K562 (cell line): Measurements from ENCODE around the gene PPP1CC. TPM values are rescaled to one million over a fixed set of nuclear protein-coding genes. Genes with fewer than 3 reads are reported as not detected.
A peak's percentile ranks its signal among the peaks of the same experiment; 100 is the strongest.

ENCODE experiments used
- ATAC-seq: fragments of 200-7000 bp; cut with Tn5 transposase; 3 replicates; pipeline ENCODE4 v1.9.1; 2020; ENCODE audit warnings: moderate library complexity
- BruUV-seq: library from RNA; stranded (reverse); fragments of 400-500 nt; replicated peaks from 2 replicates; lab custom pipeline; 2021; lab: Mats Ljungman, UMichigan
- CTCF ChIA-PET: fragments of 300-600 bp; formaldehyde crosslinking; extraction: SDS; loops from one replicate; lab custom pipeline; 2021; ENCODE audit warnings: low intra/inter-chr PET ratio; lab: Yijun Ruan, JAX
- POLR2A ChIA-PET: fragments of 300-600, 350-650 bp; sonication (Branson Sonifier 250); formaldehyde crosslinking; extraction: SDS; loops from one replicate; lab custom pipeline; 2021; ENCODE audit warnings: antibody characterized with exemption, inconsistent platforms; lab: Yijun Ruan, JAX
- DNase-seq, 4 experiments: peaks; one replicate each; pipeline versions ENCODE4 v3.0.0 to v3.0.0-alpha.2; 2011 to 2018; ENCODE audit warnings: low spot score in 3 of 4, mixed read lengths in 3 of 4; ENCODE audit errors: extremely low read depth in 1 of 4
- FAIRE-seq: peaks from 2 replicates; lab custom pipeline; 2011; peaks lifted over from hg19 to GRCh38; lab: Jason Lieb, UNC
- H2AFZ ChIP-seq: 2 replicates; pipeline ENCODE4 v1.6.0; 2011; ENCODE audit warnings: low read depth, low read length, control low read depth, inconsistent platforms
- H3K27ac ChIP-seq: fragments of 200-600 bp; 3 replicates; pipeline ENCODE4 v1.8.0; 2011; ENCODE audit warnings: low read depth, mild to moderate bottlenecking, control low read depth, inconsistent platforms, low read length, moderate library complexity, mixed read lengths; ENCODE audit errors: extremely low read depth
- H3K27me3 ChIP-seq, 2 experiments: fragments of 300-600 bp in 1 of 2; 2 replicates in 1 of 2; 3 replicates in 1 of 2; pipeline versions ENCODE4 v1.6.0 to v1.8.0; 2011; ENCODE audit warnings: inconsistent platforms in 2 of 2, low read length in 2 of 2, mild to moderate bottlenecking in 1 of 2, mixed read lengths in 1 of 2, moderate library complexity in 1 of 2; ENCODE audit not compliant: control insufficient read depth in 2 of 2, insufficient read depth in 2 of 2
- H3K36me3 ChIP-seq: fragments of 300-600 bp; 3 replicates; pipeline ENCODE4 v1.8.0; 2011; ENCODE audit warnings: mild to moderate bottlenecking, low read length, inconsistent platforms; ENCODE audit not compliant: control insufficient read depth, insufficient read depth
- H3K4me1 ChIP-seq, 2 experiments: fragments of 200-600 bp in 1 of 2; replicated peaks in 1 of 2; 2 replicates in 1 of 2; 3 replicates in 1 of 2; pipeline versions ENCODE4 v1.5.1 to v1.8.0; 2011; ENCODE audit warnings: inconsistent platforms in 2 of 2, low read length in 2 of 2, mild to moderate bottlenecking in 1 of 2, mixed read lengths in 1 of 2, moderate library complexity in 1 of 2; ENCODE audit not compliant: control insufficient read depth in 2 of 2, insufficient read depth in 2 of 2
- H3K4me2 ChIP-seq: 2 replicates; pipeline ENCODE4 v1.6.1; 2011; ENCODE audit warnings: low read length, control low read depth, inconsistent platforms, mixed read lengths; ENCODE audit not compliant: insufficient read depth
- H3K4me3 ChIP-seq: fragments of 200-600 bp; sonication (generic), shearing (Covaris generic); 2 replicates; pipeline ENCODE4 v1.5.1; 2016; ENCODE audit warnings: control low read depth, inconsistent platforms
- H3K79me2 ChIP-seq: fragments of 200-600 bp; 3 replicates; pipeline ENCODE4 v1.8.0; 2011; ENCODE audit warnings: low read length, inconsistent platforms; ENCODE audit not compliant: control insufficient read depth, insufficient read depth
- H3K9ac ChIP-seq, 2 experiments: 2 replicates each; pipeline versions ENCODE4 v1.6.0 to v1.6.1; 2011; ENCODE audit warnings: low read depth in 2 of 2, low read length in 2 of 2, control low read depth in 1 of 2, inconsistent platforms in 1 of 2, mild to moderate bottlenecking in 1 of 2, mixed read lengths in 1 of 2; ENCODE audit not compliant: insufficient read depth in 1 of 2
- H3K9me1 ChIP-seq: one replicate; pipeline ENCODE4 v1.6.0; 2011; ENCODE audit warnings: inconsistent platforms, mild to moderate bottlenecking, low read length, moderate library complexity; ENCODE audit not compliant: control insufficient read depth, insufficient read depth
- H3K9me3 ChIP-seq: replicated peaks from 2 replicates; pipeline ENCODE4 v1.5.1; 2011; ENCODE audit warnings: low read depth, low read length, inconsistent platforms; ENCODE audit not compliant: control insufficient read depth, insufficient read depth
- H4K20me1 ChIP-seq: replicated peaks from 2 replicates; pipeline ENCODE4 v1.6.1; 2011; ENCODE audit warnings: low read length, inconsistent platforms, mixed read lengths; ENCODE audit not compliant: control insufficient read depth, insufficient read depth
- COPS2 ChIP-seq: fragments of 450-650 bp; conservative IDR thresholded peaks from 2 replicates; pipeline ENCODE4 v1.6.1; 2016; ENCODE audit warnings: mild to moderate bottlenecking, moderate library complexity
- DDX20 ChIP-seq: fragments of 450-650 bp; IDR thresholded peaks from 2 replicates; pipeline ENCODE4 v1.6.1; 2016; ENCODE audit warnings: missing genetic modification characterization, low read depth, mild to moderate bottlenecking, missing compliant biosample characterization, moderate library complexity
- ELF4 ChIP-seq: fragments of 450-650 bp; formaldehyde crosslinking; IDR thresholded peaks from 2 replicates; pipeline ENCODE4 v1.4.0; 2022; ENCODE audit warnings: missing genetic modification characterization
- EWSR1 ChIP-seq: fragments of 450-650 bp; IDR thresholded peaks from 2 replicates; pipeline ENCODE4 v1.6.1; 2018; ENCODE audit warnings: borderline replicate concordance, mild to moderate bottlenecking, low read depth, moderate library complexity; ENCODE audit not compliant: partially characterized antibody
- FOXP4 ChIP-seq: sonication (generic); formaldehyde crosslinking; IDR thresholded peaks from 2 replicates; pipeline ENCODE4 v1.8.0; 2022; ENCODE audit warnings: mild to moderate bottlenecking, missing genetic modification reagents, borderline replicate concordance
- HNRNPL ChIP-seq: fragments of 200-400 bp; formaldehyde crosslinking; IDR thresholded peaks from 2 replicates; pipeline ENCODE4 v1.6.1; 2017; ENCODE audit warnings: low read depth, mild to moderate bottlenecking, low read length
- LARP7 ChIP-seq: fragments of 450-650 bp; IDR thresholded peaks from 2 replicates; pipeline ENCODE4 v1.6.1; 2016
- NRF1 ChIP-seq, 2 experiments: fragments of 450-650 bp; IDR thresholded peaks in 1 of 2; conservative IDR thresholded peaks in 1 of 2; 2 replicates each; pipeline ENCODE4 v1.6.1; 2014; ENCODE audit warnings: mild to moderate bottlenecking in 2 of 2
- PHB ChIP-seq: fragments of 250-450 bp; sonication (Bioruptor Pico); IDR thresholded peaks from 2 replicates; pipeline ENCODE4 v1.5.0; 2021
- POLR2H ChIP-seq: IDR thresholded peaks from 2 replicates; pipeline ENCODE4 v1.6.1; 2016; ENCODE audit warnings: missing genetic modification characterization, low read depth, mild to moderate bottlenecking, control low read depth, missing compliant biosample characterization, moderate library complexity
- RBM17 ChIP-seq: fragments of 200-400 bp; formaldehyde crosslinking; IDR thresholded peaks from 2 replicates; pipeline ENCODE4 v1.6.1; 2017; ENCODE audit warnings: low read depth, mild to moderate bottlenecking, low read length, borderline replicate concordance
- YY1 ChIP-seq, 3 experiments: IDR thresholded peaks; 2 replicates each; pipeline ENCODE4 v1.6.1; 2011; ENCODE audit warnings: low read length in 2 of 3, mild to moderate bottlenecking in 2 of 3, moderate library complexity in 2 of 3, borderline replicate concordance in 1 of 3, control low read depth in 1 of 3, low read depth in 1 of 3; ENCODE audit not compliant: insufficient read depth in 3 of 3, insufficient replicate concordance in 2 of 3, control insufficient read depth in 1 of 3, insufficient read length in 1 of 3; ENCODE audit errors: extremely low read depth in 1 of 3
- ZBTB17 ChIP-seq: fragments of 450-650 bp; formaldehyde crosslinking; IDR thresholded peaks from 2 replicates; pipeline ENCODE4 v1.4.0; 2020; ENCODE audit warnings: mild to moderate bottlenecking
- ZC3H4 ChIP-seq: sonication (generic); formaldehyde crosslinking; IDR thresholded peaks from 2 replicates; pipeline ENCODE4 v1.9.0; 2021; ENCODE audit warnings: missing genetic modification reagents, borderline replicate concordance
- ZNF316 ChIP-seq: fragments of 450-650 bp; IDR thresholded peaks from 2 replicates; pipeline ENCODE4 v1.6.1; 2016
- WGBS: fragments of 100-300 bp; shearing (Covaris generic); methylation state at CpG from one replicate; pipeline ENCODE4 v1.1.6; 2016; ENCODE audit warnings: low coverage, mixed read lengths; ENCODE audit not compliant: insufficient coverage; ENCODE audit errors: missing lambda C conversion rate; 5-methylcytosine and 5-hydroxymethylcytosine counted together
- in situ Hi-C: fragments of 300-500 bp; cut with MboI; formaldehyde crosslinking; loops from 4 replicates; pipeline ENCODE4 v1.15.0; 2018; ENCODE audit warnings: inconsistent platforms, mixed read lengths
- intact Hi-C: fragments of 100-400 bp; cut with micrococcal nuclease; formaldehyde crosslinking; loops from 2 replicates; pipeline ENCODE4 v1.14.2; 2022
- polyA plus RNA-seq, 8 experiments: library from polyadenylated mRNA; depleted of rRNA in 4 of 8; stranded (reverse) in 5 of 8; unstranded in 3 of 8; fragments of >200 nt; fragmentation: Nextera tagmentation in 2 of 8; fragmentation: Illumina TruSeq in 1 of 8; extraction: Ambion mirVana in 2 of 8; extraction: Trizol in 1 of 8; gene quantifications; 2 replicates each; pipeline versions ENCODE4 v1.2.1 to v1.2.3, GENCODE V29; 2011 to 2014; ENCODE audit warnings: inconsistent platforms in 1 of 8, missing spikeins in 1 of 8
- total RNA-seq, 7 experiments: library from RNA; depleted of rRNA in 6 of 7; stranded (reverse); fragments of >200 nt in 6 of 7; fragmentation: Illumina TruSeq in 2 of 7; extraction: Trizol in 2 of 7; gene quantifications; 2 replicates each; pipeline versions ENCODE4 v1.2.1 to v1.2.3, GENCODE V29; 2011 to 2021; ENCODE audit warnings: low replicate concordance in 1 of 7

PPP1CC gene
- total and polyA plus RNA-seq, 9 of the 15 experiments (the other 6 are each of a cell fraction or from before 2014, with no cell fraction given), result 67.4 to 286 (median 195) TPM

GRCh38 chr12:110776410-110776809 lies 33.7 kb upstream of the PPP1CC start:
- WGBS, result 13% methylated on average over 4 of the region's 4 CpGs
- TF ChIP-seq YY1 (IDR thresholded peaks at IDR 0.05; ENCODE audit: borderline replicate concordance in 1 of 3, control insufficient read depth in 1 of 3, extremely low read depth in 1 of 3, insufficient read depth in 3 of 3, insufficient read length in 1 of 3, insufficient replicate concordance in 2 of 3, low read depth in 1 of 3, low read length in 2 of 3) (peak in 2 of 3 experiments; percentile 66 to 67), ZC3H4 (CRISPR knock-in tag) (no peak)
- CTCF ChIA-PET, result no interaction called here
- FAIRE-seq, result no peak
- H3K27ac ChIP-seq, result no peak overlapping the region
- H3K4me3 ChIP-seq, result no peak overlapping the region
- H3K79me2 ChIP-seq, result no peaks in the 10 kb centered on the region
- no peak for ATAC-seq
- H4K20me1 ChIP-seq, result no peaks in the 10 kb centered on the region
- H3K9ac ChIP-seq, result no peak overlapping the region
- DNase-seq, result no peak
- POLR2A ChIA-PET, result interaction anchor here (0.6 to 1.0 kb wide), 6 partner anchors 9 to 356 kb away, joined by 3 to 5 read pairs (median 3); no protein-coding TSS in a partner anchor
- in situ Hi-C loops (no loop called here), intact Hi-C loops (no loop called here)
- H3K9me1 ChIP-seq, result no peaks in the 10 kb centered on the region
- H3K4me2 ChIP-seq, result no peak overlapping the region
- H3K4me1 ChIP-seq, result peaks cover 0 to under 1% of the 10 kb centered on the region in 2 experiments; a peak in 4 of 5 replicates
- no peaks in the 10 kb centered on the region for H3K36me3 ChIP-seq
- peaks cover 2% of the 10 kb centered on the region; the same call in 1 of the 2 replicates for H3K9me3 ChIP-seq
- H3K27me3 ChIP-seq, result no peaks in the 10 kb centered on the region
- H2AFZ ChIP-seq, result peak overlapping the region; percentile 61
- no TSS peak for BruUV-seq

GRCh38 chr12:110775997-110776396 lies 33.3 kb upstream of the PPP1CC start:
- Histone ChIP-seq H2AFZ (peak overlapping the region; percentile 61), H3K36me3 (no peaks in the 10 kb centered on the region), H3K79me2 (no peaks in the 10 kb centered on the region), H3K9me1 (no peaks in the 10 kb centered on the region), H3K4me3 (no peak overlapping the region), H3K9ac (no peak overlapping the region), H4K20me1 (no peaks in the 10 kb centered on the region), H3K4me1 (no peaks in the 10 kb centered on the region; a peak in 3 of 5 replicates), H3K27me3 (no peaks in the 10 kb centered on the region), H3K4me2 (no peak overlapping the region), H3K9me3 (peaks cover 4% of the 10 kb centered on the region), H3K27ac (no peak overlapping the region)
- ChIA-PET CTCF (interaction anchor here (0.7 kb wide), 1 partner anchor 51 kb away, joined by 3 read pairs; no protein-coding TSS in a partner anchor), POLR2A (interaction anchor here (0.6 to 1.0 kb wide), 4 partner anchors 9 to 355 kb away, joined by 3 to 5 read pairs (median 4); no protein-coding TSS in a partner anchor)
- no TSS peak for BruUV-seq
- FAIRE-seq (no peak), DNase-seq (no peak), ATAC-seq (no peak)
- intact Hi-C loops (no loop called here), in situ Hi-C loops (no loop called here)
- TF ChIP-seq POLR2H (no peak), NRF1 (conservative IDR thresholded peaks at IDR 0.05 in 1 of 2, IDR thresholded peaks at IDR 0.05 in 1 of 2) (no peak), ELF4 (CRISPR knock-in tag) (no peak), PHB (CRISPR knock-in tag) (no peak), FOXP4 (no peak), DDX20 (no peak), RBM17 (no peak), COPS2 (no peak), HNRNPL (no peak), LARP7 (no peak), EWSR1 (no peak), ZBTB17 (CRISPR knock-in tag) (no peak), ZNF316 (no peak)
- 60% methylated on average over 1 of the region's 1 CpG for WGBS
